Stimulated activated CD4-positive, alpha-beta T cell treated with anti-CD3 and anti-CD28 coated beads, Interleukin-1b, Interleukin-23, amount 100 ng/mL, for 1 hour (primary cell): ENCODE data around the gene SUSD3.

ENCODE experiments used
- DNase-seq, 2 donors: peaks; one replicate each; pipeline ENCODE4 v3.0.0-alpha.2; 2020; ENCODE audit warnings: low read depth in 2 of 2

The SUSD3 gene

GRCh38 chr9:93076101-93076791, 17.7 kb downstream of the SUSD3 start:
- DNase-seq = no peak

GRCh38 chr9:93076792-93077128, 18.3 kb downstream of the SUSD3 start:
- no peak for DNase-seq

- no peak for DNase-seq
Observed at GRCh38 chr9:93077367-93077766, 18.9 kb downstream of the SUSD3 start.

- DNase-seq = no peak
Observed at GRCh38 chr9:93077811-93078210, 19.3 kb downstream of the SUSD3 start.

GRCh38 chr9:93079371-93079770, 20.9 kb downstream of the SUSD3 start:
- no peak for DNase-seq

GRCh38 chr9:93080406-93080805, 21.9 kb downstream of the SUSD3 start:
- no peak for DNase-seq

GRCh38 chr9:93081081-93081529, 22.6 kb downstream of the SUSD3 start:
- no peak for DNase-seq

GRCh38 chr9:93081931-93082330, 23.4 kb downstream of the SUSD3 start:
- no peak for DNase-seq

GRCh38 chr9:93082841-93083411, 24.4 kb downstream of the SUSD3 start:
- no peak for DNase-seq

- DNase-seq = no peak
Observed at GRCh38 chr9:93083592-93084470, 25.3 kb downstream of the SUSD3 start.

GRCh38 chr9:93084471-93084881, 26.0 kb downstream of the SUSD3 start:
- DNase-seq = no peak

- DNase-seq = no peak
Observed at GRCh38 chr9:93085676-93086075, 27.2 kb downstream of the SUSD3 start.

GRCh38 chr9:93086447-93087224, 28.1 kb downstream of the SUSD3 start:
- no peak for DNase-seq

- no peak for DNase-seq
Observed at GRCh38 chr9:93087971-93088655, 29.6 kb downstream of the SUSD3 start.

- no peak for DNase-seq
Observed at GRCh38 chr9:93088656-93089015, 30.1 kb downstream of the SUSD3 start.

- no peak for DNase-seq
Observed at GRCh38 chr9:93089024-93089423, 30.5 kb downstream of the SUSD3 start.

GRCh38 chr9:93089481-93089991, 31.0 kb downstream of the SUSD3 start:
- DNase-seq = no peak

- no peak for DNase-seq
Observed at GRCh38 chr9:93090091-93090655, 31.7 kb downstream of the SUSD3 start.

- DNase-seq = no peak
Observed at GRCh38 chr9:93091056-93091452, 32.6 kb downstream of the SUSD3 start.

GRCh38 chr9:93091453-93092081, 33.1 kb downstream of the SUSD3 start:
- DNase-seq = no peak
